Muscle of leg (tissue), 11 donors: Measurements from ENCODE around the gene SPEM3. TPM values are rescaled to one million over a fixed set of nuclear protein-coding genes. Genes with fewer than 3 reads are reported as not detected.
"Not testable (repeated sequence)": the region's sequence is repeated elsewhere in the genome, so short reads cannot be mapped to it uniquely, and the experiment has no call there.

ENCODE experiments used
- DNase-seq: peaks from one replicate; pipeline ENCODE4 v3.0.0; 2013
- H3K27ac ChIP-seq: one replicate; pipeline ENCODE4 v1.5.1; 2013; ENCODE audit warnings: mild to moderate bottlenecking, low read length, control low read depth
- H3K27me3 ChIP-seq: one replicate; pipeline ENCODE4 v1.6.1; 2013; ENCODE audit warnings: low read length; ENCODE audit not compliant: control insufficient read depth, insufficient read depth
- H3K36me3 ChIP-seq: one replicate; pipeline ENCODE4 v1.6.1; 2013; ENCODE audit warnings: low read length; ENCODE audit not compliant: control insufficient read depth, insufficient read depth
- H3K4me1 ChIP-seq: one replicate; pipeline ENCODE4 v1.6.1; 2013; ENCODE audit warnings: low read length; ENCODE audit not compliant: control insufficient read depth, insufficient read depth
- H3K4me3 ChIP-seq: one replicate; pipeline ENCODE4 v1.5.1; 2013; ENCODE audit warnings: low read length, control low read depth
- H3K9me3 ChIP-seq: replicated peaks from 2 replicates; pipeline ENCODE4 v1.6.1; 2013; ENCODE audit warnings: low read depth, low read length; ENCODE audit not compliant: control insufficient read depth
- WGBS: methylation state at CpG from one replicate; pipeline ENCODE4 v1.1.5; 2013; ENCODE audit warnings: missing lambda C conversion rate; ENCODE audit not compliant: insufficient coverage; 5-methylcytosine and 5-hydroxymethylcytosine counted together
- polyA plus RNA-seq, 8 donors: library from polyadenylated mRNA; unstranded; fragments of 120-200 nt; gene quantifications; one replicate each; pipeline versions ENCODE4 v1.2.1 to v1.2.3, GENCODE V29; 2013; ENCODE audit warnings: inconsistent platforms in 1 of 8, low replicate concordance in 1 of 8; ENCODE audit not compliant: insufficient read length in 8 of 8, insufficient read depth in 1 of 8
- total RNA-seq: library from RNA; stranded (reverse); fragments of 120-200 nt; gene quantifications from one replicate; pipeline ENCODE4 v1.2.4, GENCODE V29; 2013

Gene SPEM3
- total and polyA plus RNA-seq, 9 donors = 0.26 TPM; not detected in 8

GRCh38 chr17:7479213-7480088, 50.8 kb downstream of the SPEM3 start, which contains the start of gene ZBTB4:
Gene ZBTB4 (minus strand): TSS chr17:7479631. CDS start chr17:7466801, 12,830 bp downstream.
- no peaks in the 10 kb centered on the region for H3K27me3 ChIP-seq
- H3K4me1 ChIP-seq = peaks cover 77% of the 10 kb centered on the region
- peak; percentile 74 for DNase-seq
- WGBS = 0% methylated on average over 74 of the region's 92 CpGs
- H3K9me3 ChIP-seq = no peaks in the 10 kb centered on the region
- no peaks in the 10 kb centered on the region for H3K36me3 ChIP-seq
- H3K4me3 ChIP-seq = peak within 1 kb of the TSS; percentile 79
- H3K27ac ChIP-seq = peak within 1 kb of the TSS; percentile 96

GRCh38 chr17:7480089-7480384, 51.4 kb downstream of the SPEM3 start:
- Histone ChIP-seq H3K4me3 (peak overlapping the region; percentile 71), H3K27me3 (no peaks in the 10 kb centered on the region), H3K4me1 (peaks cover 77% of the 10 kb centered on the region), H3K36me3 (no peaks in the 10 kb centered on the region), H3K9me3 (no peaks in the 10 kb centered on the region), H3K27ac (peak overlapping the region; percentile 96)
- 5% methylated on average over 7 of the region's 8 CpGs for WGBS
- peak; percentile 62 for DNase-seq

- DNase-seq = peak; percentile 27
- WGBS = no CpG with 5 or more reads among the region's 4 CpGs
- H3K27ac ChIP-seq = peak within 1 kb of the TSS; percentile 100
- not testable (repeated sequence) for H3K4me3 ChIP-seq, H3K27me3 ChIP-seq, H3K36me3 ChIP-seq, H3K9me3 ChIP-seq
- H3K4me1 ChIP-seq = peaks cover 76% of the 10 kb centered on the region
Measured at GRCh38 chr17:7481275-7481674, 52.6 kb downstream of the SPEM3 start, which contains the start of gene SLC35G6. Gene SLC35G6 (plus strand): TSS chr17:7481446. CDS start chr17:7481517, 71 bp downstream.

GRCh38 chr17:7481842-7482741, 53.4 kb downstream of the SPEM3 start:
- Histone ChIP-seq H3K27ac (peak overlapping the region; percentile 100), H3K4me1 (peaks cover 68% of the 10 kb centered on the region)
- 93% methylated on average over 17 of the region's 31 CpGs for WGBS
- H3K4me3 ChIP-seq, H3K27me3 ChIP-seq, H3K9me3 ChIP-seq, H3K36me3 ChIP-seq: not testable (repeated sequence)
- DNase-seq = peak; percentile 10

Other genes with a start within 250 kb of the SPEM3 start
Only the 30 nearest of the 39 such genes appear.
- gene CTDNEP1, start 177.1 kb upstream of the SPEM3 start, total RNA-seq = 43.4 TPM
- 100 to 1,000 TPM; 152 to 181 (median 165) TPM for gene CTDNEP1, start 177.1 kb upstream of the SPEM3 start, polyA plus RNA-seq
- gene ELP5, start 176.6 kb upstream of the SPEM3 start, total RNA-seq = 45.4 TPM
- gene ELP5, start 176.6 kb upstream of the SPEM3 start, polyA plus RNA-seq = 10 to 100 TPM; 36.7 to 64.6 (median 39.6) TPM
- gene CLDN7, start 166.4 kb upstream of the SPEM3 start, total RNA-seq = 0.71 TPM
- gene CLDN7, start 166.4 kb upstream of the SPEM3 start, polyA plus RNA-seq = 1 to 10 TPM in 7 of 8 donors, under 1 TPM in 1; 0.28 to 8.8 (median 2.0) TPM
- gene SLC2A4, start 147.1 kb upstream of the SPEM3 start, total RNA-seq = 21.3 TPM
- 10 to 100 TPM in 6 of 8 donors, 1 to 10 TPM in 2; 7.1 to 35.3 (median 24.5) TPM for gene SLC2A4, start 147.1 kb upstream of the SPEM3 start, polyA plus RNA-seq
- gene YBX2, start 134.2 kb upstream of the SPEM3 start, total RNA-seq = 0.58 TPM
- gene YBX2, start 134.2 kb upstream of the SPEM3 start, polyA plus RNA-seq = 1 to 10 TPM in 6 of 8 donors, under 1 TPM in 2; 0.36 to 2.7 (median 1.4) TPM
- gene EIF5A, start 121.2 kb upstream of the SPEM3 start, total RNA-seq = 175 TPM
- gene EIF5A, start 121.2 kb upstream of the SPEM3 start, polyA plus RNA-seq = 100 to 1,000 TPM; 266 to 372 (median 330) TPM
- 34.7 TPM for gene GPS2, start 113.5 kb upstream of the SPEM3 start, total RNA-seq
- gene GPS2, start 113.5 kb upstream of the SPEM3 start, polyA plus RNA-seq = 10 to 100 TPM; 57.5 to 65.9 (median 59.8) TPM
- gene NEURL4, start 99.5 kb upstream of the SPEM3 start, total RNA-seq = 17.7 TPM
- 10 to 100 TPM; 13.3 to 21.7 (median 19.2) TPM for gene NEURL4, start 99.5 kb upstream of the SPEM3 start, polyA plus RNA-seq
- gene ACAP1, start 92.3 kb upstream of the SPEM3 start, total RNA-seq = 12.1 TPM
- 10 to 100 TPM in 2 of 8 donors, 1 to 10 TPM in 6; 4.7 to 10.2 (median 7.2) TPM for gene ACAP1, start 92.3 kb upstream of the SPEM3 start, polyA plus RNA-seq
- gene KCTD11, start 76.7 kb upstream of the SPEM3 start, total RNA-seq = 4.7 TPM
- 10 to 100 TPM in 1 of 8 donors, 1 to 10 TPM in 7; 6.8 to 10.5 (median 7.9) TPM for gene KCTD11, start 76.7 kb upstream of the SPEM3 start, polyA plus RNA-seq
- not detected for gene TMEM95, start 73.7 kb upstream of the SPEM3 start, total RNA-seq
- not detected for gene TMEM95, start 73.7 kb upstream of the SPEM3 start, polyA plus RNA-seq
- 0.31 TPM for gene TNK1, start 47.8 kb upstream of the SPEM3 start, total RNA-seq
- 1 to 10 TPM in 2 of 8 donors, under 1 TPM in 6; 0.23 to 1.3 (median 0.70) TPM for gene TNK1, start 47.8 kb upstream of the SPEM3 start, polyA plus RNA-seq
- gene PLSCR3, start 34.3 kb upstream of the SPEM3 start, total RNA-seq = 14.2 TPM
- 10 to 100 TPM; 24.2 to 38.9 (median 30.0) TPM for gene PLSCR3, start 34.3 kb upstream of the SPEM3 start, polyA plus RNA-seq
- 100 TPM for gene TMEM256, start 24.8 kb upstream of the SPEM3 start, total RNA-seq
- gene TMEM256, start 24.8 kb upstream of the SPEM3 start, polyA plus RNA-seq = 10 to 100 TPM; 45.4 to 70.0 (median 57.7) TPM
- gene NLGN2, start 21.0 kb upstream of the SPEM3 start, total RNA-seq = 7.7 TPM
- 10 to 100 TPM; 20.6 to 36.2 (median 27.0) TPM for gene NLGN2, start 21.0 kb upstream of the SPEM3 start, polyA plus RNA-seq
- gene SPEM1, start 8.5 kb upstream of the SPEM3 start, total RNA-seq = not detected
- gene SPEM1, start 8.5 kb upstream of the SPEM3 start, polyA plus RNA-seq = not detected
- gene SPEM2, start 3.2 kb upstream of the SPEM3 start, total RNA-seq = not detected
- gene SPEM2, start 3.2 kb upstream of the SPEM3 start, polyA plus RNA-seq = not detected
- gene TMEM102, start 6.6 kb downstream of the SPEM3 start, total RNA-seq = 0.93 TPM
- 1 to 10 TPM in 4 of 8 donors, under 1 TPM in 4; 0.72 to 1.7 (median 0.95) TPM for gene TMEM102, start 6.6 kb downstream of the SPEM3 start, polyA plus RNA-seq
- 1.6 TPM for gene FGF11, start 10.7 kb downstream of the SPEM3 start, total RNA-seq
- 1 to 10 TPM; 1.0 to 4.8 (median 2.1) TPM for gene FGF11, start 10.7 kb downstream of the SPEM3 start, polyA plus RNA-seq
- gene CHRNB1, start 16.2 kb downstream of the SPEM3 start, total RNA-seq = 52.8 TPM
- gene CHRNB1, start 16.2 kb downstream of the SPEM3 start, polyA plus RNA-seq = 10 to 100 TPM; 58.0 to 80.8 (median 70.9) TPM
- gene ZBTB4, start 50.8 kb downstream of the SPEM3 start, total RNA-seq = 14.1 TPM
- gene ZBTB4, start 50.8 kb downstream of the SPEM3 start, polyA plus RNA-seq = 10 to 100 TPM; 20.1 to 31.6 (median 24.5) TPM
- gene SLC35G6, start 52.6 kb downstream of the SPEM3 start, total RNA-seq = not detected
- under 1 TPM in 6 of 8 donors, not detected in 2; 0.09 to 0.27 (median 0.18) TPM for gene SLC35G6, start 52.6 kb downstream of the SPEM3 start, polyA plus RNA-seq
- gene POLR2A, start 55.5 kb downstream of the SPEM3 start, total RNA-seq = 30.9 TPM
- gene POLR2A, start 55.5 kb downstream of the SPEM3 start, polyA plus RNA-seq = 10 to 100 TPM; 42.0 to 81.0 (median 60.8) TPM
- 13.2 TPM for gene TNFSF12, start 120.2 kb downstream of the SPEM3 start, total RNA-seq
- 10 to 100 TPM; 22.2 to 35.9 (median 28.2) TPM for gene TNFSF12, start 120.2 kb downstream of the SPEM3 start, polyA plus RNA-seq
- 2.2 TPM for gene TNFSF13, start 129.9 kb downstream of the SPEM3 start, total RNA-seq
- 1 to 10 TPM; 3.5 to 5.9 (median 4.3) TPM for gene TNFSF13, start 129.9 kb downstream of the SPEM3 start, polyA plus RNA-seq
- gene SENP3, start 133.1 kb downstream of the SPEM3 start, total RNA-seq = 34.5 TPM
- 10 to 100 TPM; 33.8 to 43.6 (median 41.7) TPM for gene SENP3, start 133.1 kb downstream of the SPEM3 start, polyA plus RNA-seq
- 15.7 TPM for gene CD68, start 150.8 kb downstream of the SPEM3 start, total RNA-seq
- gene CD68, start 150.8 kb downstream of the SPEM3 start, polyA plus RNA-seq = 10 to 100 TPM; 20.2 to 56.6 (median 38.8) TPM
- gene MPDU1, start 155.0 kb downstream of the SPEM3 start, total RNA-seq = 34.4 TPM
- gene MPDU1, start 155.0 kb downstream of the SPEM3 start, polyA plus RNA-seq = 10 to 100 TPM; 43.2 to 63.6 (median 50.2) TPM
- gene SOX15, start 161.2 kb downstream of the SPEM3 start, total RNA-seq = 1.4 TPM
- gene SOX15, start 161.2 kb downstream of the SPEM3 start, polyA plus RNA-seq = 1 to 10 TPM; 1.6 to 4.1 (median 2.0) TPM
- 35.1 TPM for gene FXR2, start 186.0 kb downstream of the SPEM3 start, total RNA-seq
- 10 to 100 TPM; 31.4 to 37.2 (median 34.9) TPM for gene FXR2, start 186.0 kb downstream of the SPEM3 start, polyA plus RNA-seq